T-helper 22 cell (primary cell): ENCODE data around the gene BRD7.

Experiments used
- DNase-seq: peaks from one replicate; pipeline ENCODE4 v3.0.0-alpha.2; 2020; ENCODE audit warnings: low read depth

The BRD7 gene

DNA sequence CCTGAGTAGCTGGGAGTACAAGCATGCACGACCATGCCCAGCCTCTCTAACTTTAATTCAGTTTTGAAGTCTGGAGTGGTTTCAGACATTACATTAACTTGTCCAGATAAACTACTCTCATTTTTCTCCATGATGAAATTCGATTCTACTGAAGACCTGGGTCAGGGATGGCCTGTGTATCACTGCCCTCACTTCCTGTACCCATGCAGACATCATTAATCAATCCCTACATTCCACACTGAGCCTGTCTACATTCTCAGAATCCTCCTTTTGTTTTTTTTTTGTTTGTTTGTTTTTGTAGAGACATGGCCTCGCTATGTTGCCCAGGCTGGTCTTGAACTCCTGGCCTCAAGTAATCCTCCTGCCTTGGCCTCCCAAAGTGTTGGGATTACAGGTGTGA, 79.9 kb downstream of the BRD7 start:
- no peak for DNase-seq

DNA sequence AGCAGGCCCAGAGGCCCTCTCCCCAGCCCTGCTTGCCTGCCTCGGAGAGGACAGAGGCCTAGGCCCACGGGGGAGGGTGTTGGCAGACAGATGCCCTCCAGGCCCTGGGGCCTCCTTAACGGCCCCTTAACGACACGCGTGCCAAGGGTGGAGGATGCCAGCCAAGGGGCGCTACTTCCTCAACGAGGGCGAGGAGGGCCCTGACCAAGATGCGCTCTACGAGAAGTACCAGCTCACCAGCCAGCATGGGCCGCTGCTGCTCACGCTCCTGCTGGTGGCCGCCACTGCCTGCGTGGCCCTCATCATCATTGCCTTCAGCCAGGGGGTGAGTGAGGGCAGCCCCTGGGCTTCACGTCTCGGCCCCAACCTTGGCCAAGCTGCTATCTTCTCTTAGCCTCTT, 80.8 kb downstream of the BRD7 start:
- DNase-seq = no peak

- no peak for DNase-seq
Measured at GRCh38 chr16:50286681-50287080, 82.1 kb downstream of the BRD7 start.

GRCh38 chr16:50285406-50286003, 83.3 kb downstream of the BRD7 start:
- no peak for DNase-seq

DNA sequence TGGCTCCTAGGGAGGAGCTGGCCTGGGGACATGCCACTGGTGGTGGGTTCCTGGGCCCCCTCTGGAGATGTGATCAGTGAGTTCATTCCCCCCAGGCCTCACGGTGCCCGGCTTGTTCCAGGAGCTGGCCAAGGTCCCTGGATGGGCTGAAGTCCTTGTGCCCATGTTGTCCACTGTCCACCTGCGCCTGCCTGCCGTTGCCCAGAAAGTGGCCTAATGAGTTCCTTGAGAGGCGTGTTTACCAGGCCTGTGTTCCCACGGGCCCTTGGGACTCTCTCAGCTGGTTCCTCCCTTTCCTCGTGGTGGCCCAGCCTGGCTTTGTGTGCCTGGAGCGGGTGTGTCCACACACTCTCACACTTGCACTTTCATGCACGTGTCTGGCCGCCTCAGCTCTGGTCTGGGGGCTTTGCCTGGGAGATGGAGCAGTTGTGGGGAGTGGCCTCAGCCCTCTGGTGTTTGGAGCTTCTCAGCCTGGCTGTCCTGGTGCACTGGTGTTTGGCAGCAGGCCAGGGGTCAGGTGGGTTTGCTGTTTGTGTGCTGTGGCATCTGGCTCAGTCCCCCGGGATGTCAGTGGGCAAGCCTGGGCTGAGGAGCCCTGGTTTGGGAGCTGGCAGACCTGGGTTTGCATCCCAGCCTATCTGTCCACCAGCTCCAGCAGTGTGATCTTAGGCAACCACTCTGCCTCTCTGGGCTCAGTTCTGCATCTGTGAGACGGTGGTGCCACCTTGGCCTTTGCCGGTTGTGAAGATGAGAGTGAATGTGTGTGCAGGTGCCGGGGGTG, 84.5 kb downstream of the BRD7 start:
- no peak for DNase-seq

DNA sequence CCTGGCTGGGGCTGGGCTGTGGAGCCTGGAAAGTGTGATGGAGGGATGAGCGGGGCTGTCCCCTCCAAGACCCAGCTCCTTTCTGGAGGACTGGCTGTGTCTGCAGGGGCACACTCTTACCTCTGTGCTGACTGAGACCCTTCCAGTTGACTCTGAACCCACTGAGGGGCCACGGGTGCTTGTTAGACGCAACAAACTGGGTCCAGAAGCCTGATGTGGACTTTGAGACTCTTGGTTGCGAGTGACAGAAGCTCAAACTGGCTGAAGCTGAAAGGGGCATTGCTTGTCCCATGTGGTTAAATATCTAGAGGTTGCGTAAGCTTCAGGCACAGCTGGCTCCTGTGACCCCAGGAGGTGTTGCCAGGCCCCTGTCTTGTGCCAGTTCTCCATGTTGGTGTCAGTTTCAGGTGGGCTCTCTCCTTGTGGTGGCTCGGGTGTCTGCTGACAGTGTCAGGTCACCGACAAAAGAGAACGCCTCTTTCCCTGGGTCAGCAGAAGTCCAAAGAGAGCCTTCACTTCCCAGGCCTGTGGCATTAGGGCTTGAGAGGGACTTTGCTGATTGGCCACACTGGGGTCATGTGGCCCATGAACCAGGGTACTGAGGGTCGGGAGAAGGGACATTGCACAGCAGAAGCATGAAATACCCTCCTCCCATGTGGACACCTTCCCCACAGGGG, 85.7 kb downstream of the BRD7 start:
- DNase-seq = no peak

DNA sequence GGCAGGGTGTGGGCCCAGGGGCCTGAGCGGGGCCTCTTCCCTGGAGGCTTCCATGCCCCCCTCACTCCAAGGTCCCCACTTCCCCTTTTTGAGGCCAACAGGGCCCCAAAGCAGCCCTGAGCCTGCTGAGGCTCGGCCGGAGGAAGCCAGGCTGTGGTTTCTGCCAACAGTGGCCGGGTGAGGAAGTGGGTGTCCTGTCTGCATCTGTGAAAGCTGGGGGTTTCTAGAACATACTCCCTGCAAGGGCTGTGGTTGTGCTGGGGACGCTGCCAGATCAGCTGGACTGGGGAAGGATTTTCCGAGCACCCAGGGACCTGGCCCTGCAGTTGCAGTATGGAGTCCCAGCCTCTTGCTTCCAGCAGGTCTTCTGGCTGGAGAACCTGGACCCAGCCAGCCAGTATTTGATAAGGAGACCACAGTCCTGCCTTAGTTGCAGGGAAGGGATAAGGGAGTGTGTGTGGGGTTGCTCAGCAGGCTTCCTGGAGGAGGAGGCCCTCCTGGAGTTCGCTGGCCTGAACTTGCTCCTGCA, 86.7 kb downstream of the BRD7 start:
- peak; percentile 59 for DNase-seq

- DNase-seq = no peak
Measured at GRCh38 chr16:50281391-50282009, 87.3 kb downstream of the BRD7 start.

DNA sequence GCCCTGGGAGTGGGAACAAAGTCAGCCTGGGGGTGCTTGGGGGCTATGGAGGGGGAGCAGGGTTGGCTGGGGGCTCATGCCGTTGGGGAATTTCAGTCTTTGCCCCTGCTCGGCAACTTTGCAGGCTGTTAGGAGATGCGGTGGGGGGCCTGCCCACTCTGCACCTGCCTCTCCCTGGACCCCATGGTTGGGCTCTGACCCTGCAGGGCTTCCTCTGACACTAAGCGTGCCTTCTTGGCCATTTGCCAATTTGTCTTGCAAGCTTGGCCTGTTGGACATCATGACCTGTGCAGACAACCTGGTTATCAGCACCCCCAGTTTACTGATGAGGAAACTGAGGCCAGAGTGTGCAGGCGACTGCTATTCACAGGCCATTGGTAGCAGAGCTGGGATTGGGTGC, 87.9 kb downstream of the BRD7 start:
- no peak for DNase-seq

GRCh38 chr16:50279504-50279865, 89.3 kb downstream of the BRD7 start:
- DNase-seq = no peak

GRCh38 chr16:50278251-50278650, 90.5 kb downstream of the BRD7 start:
- no peak for DNase-seq

- no peak for DNase-seq
Measured at GRCh38 chr16:50276801-50277555, 91.8 kb downstream of the BRD7 start.

GRCh38 chr16:50276326-50276640, 92.5 kb downstream of the BRD7 start:
- DNase-seq = no peak

DNA sequence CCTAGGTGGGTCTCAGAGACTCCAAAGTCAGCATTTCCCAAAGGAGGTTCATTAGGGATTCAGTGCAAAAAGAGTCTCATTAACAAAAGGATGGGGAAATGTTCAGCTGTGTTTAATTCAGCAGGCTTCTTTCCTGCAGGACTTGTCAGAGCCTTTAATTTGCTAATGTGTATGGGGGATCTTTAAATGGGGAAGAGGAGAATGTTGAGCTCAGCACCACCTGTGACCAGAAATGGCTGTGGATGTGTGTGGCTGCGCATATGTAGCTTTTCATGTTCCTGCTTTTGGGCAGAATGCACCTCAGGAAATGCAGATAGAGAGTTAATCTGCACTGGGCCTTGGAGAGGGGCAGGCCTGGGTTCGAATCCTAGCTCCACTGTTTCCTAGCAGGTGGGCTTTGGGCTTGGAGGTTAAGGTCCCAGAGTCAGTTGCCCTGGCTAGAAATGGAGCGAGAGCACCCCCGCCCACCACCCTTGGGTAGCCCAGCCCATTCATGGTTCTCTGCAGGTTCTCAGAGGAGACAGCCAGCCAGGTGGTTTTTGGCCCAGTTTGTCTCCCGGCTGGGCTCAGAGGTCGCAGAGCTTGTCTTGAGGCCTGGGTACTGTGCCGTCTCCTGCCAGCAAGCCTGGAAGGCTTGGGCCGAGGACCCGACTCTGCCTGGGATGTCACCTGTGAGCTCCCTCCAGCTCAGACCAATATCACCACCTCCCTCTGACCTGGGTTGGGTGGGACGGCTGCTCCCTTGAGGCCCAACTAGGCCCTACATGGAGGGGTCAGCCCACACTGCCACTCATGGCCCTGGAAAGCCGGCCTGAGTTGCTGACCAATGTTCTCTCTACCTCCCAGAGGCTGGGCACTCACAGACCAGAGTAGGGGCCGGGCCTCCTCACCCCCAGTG, 93.1 kb downstream of the BRD7 start:
- DNase-seq = no peak

DNA sequence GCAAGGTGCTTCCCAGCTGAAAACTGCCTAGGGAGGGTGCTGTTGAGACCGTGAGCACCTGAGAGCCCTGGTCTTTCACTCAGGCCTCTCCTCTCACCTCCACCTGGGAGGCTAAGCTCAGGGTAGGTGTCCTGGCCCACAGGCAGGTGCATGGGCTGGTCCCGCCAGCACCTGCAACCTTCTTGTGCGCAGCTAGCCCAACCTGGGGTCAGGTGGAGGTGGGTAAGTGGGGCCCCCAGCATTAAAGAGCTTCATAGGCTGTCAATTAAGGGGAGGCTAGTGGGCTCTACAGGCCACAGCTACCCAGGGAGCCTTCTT, 93.7 kb downstream of the BRD7 start:
- DNase-seq = no peak

DNA sequence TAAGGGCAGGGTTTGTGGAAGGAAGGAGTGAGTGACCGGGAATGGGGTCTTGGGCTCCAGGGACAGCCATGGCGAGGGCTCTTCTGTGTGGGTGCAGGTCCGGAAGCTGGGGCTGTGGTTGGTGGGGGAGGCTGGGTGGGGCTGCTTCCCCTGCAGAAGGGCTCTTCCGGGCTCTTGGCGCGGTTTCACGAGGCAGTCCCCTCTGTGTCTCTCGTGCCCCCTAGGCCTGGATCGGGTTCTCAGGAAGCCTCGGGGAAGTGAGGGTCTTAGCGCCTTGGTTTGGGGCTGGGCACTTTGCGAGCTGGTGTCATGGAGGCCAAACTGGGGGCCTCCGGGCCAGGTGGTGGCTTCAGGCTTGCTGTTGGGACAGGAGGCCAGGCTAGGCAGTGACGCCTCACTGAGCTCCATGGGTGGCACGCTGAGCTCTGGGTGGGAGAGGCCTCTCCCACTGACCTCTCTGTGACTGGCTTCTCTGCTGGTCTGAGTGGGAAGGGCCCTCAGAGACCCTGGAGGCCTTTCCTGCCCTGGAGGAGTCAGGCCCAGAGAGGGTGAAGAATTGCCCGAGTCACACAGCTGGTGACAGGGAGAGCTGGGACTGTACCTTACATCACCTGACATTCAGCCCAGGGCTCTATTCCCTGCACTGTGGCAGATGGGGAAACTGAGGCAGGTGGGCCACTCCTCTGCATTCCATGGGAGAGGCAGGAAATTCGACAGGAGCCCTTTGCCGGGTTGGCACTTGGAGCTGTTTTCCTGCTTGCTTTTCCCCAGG, 94.3 kb downstream of the BRD7 start:
- peak; percentile 43 for DNase-seq

DNA sequence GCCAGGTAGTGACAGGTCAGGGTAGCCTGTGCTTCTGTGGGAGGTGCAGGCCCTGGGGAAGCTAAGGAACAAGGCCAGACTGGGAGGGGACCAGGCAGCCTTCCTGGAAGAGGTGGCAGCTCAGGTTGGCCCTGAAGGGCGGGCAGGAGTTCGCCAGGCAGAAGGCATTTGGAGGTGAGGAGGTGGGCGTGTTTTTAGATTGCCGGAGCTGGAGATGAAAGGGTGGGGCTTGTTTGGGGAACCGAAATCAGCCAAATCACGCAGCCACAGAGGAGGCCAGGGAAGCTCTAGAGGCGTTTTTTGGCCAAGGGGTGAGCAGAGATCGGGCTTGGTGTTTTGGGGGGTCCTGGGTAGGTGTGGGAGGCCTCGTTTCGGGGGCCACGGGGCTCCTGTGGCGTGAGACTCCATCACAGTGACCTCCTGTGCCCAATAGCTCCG, 94.9 kb downstream of the BRD7 start:
- no peak for DNase-seq

DNA sequence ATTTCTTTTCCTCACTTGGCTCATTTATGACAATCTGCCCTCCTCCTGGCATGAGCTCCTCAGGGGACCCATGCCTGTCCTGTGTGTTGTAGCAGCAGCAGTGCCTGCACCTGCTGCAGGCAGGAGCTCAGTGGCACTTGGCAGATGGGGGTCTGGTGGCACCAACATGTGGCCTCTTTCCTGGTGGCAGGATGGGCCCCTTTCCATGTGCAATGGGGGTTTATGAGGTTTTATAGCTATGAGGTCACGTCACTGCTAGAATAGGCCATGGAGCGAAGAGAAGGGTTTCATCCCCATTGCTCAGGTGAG, 95.5 kb downstream of the BRD7 start:
- DNase-seq = no peak

DNA sequence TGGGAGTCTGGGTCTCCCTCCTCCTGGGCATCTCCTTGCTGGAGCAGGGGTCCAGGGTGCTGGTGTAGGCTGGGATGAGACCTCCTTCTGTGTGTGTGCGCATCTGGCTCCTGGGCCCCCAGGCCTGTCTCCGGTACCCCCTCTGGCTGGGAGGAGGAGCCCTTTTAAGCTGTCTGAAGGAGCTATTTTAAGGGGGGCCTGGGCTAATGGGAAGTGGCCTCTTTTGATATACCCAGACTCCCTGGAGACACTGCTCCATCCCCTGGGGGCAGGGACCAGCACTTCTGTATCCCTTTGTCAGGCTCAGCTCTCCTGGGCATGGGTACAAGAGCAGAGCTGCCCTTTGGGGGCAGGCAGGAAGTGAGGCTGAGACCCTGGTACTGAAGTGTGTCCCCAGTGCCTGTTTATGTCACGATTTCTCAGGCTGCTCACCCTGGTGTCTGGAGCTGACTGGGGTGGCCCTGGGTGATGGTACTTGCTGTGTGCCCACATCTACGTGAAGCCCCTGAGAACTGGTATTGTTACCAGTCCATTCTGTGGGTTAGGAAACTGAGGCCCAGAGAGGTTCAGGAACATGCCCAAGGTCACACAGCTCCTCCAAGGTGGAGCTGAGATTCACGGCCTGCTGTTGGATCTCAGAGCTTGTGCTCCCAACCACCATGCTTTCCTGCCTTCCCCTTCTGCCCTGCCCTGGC, 96.0 kb downstream of the BRD7 start:
- DNase-seq = no peak

GRCh38 chr16:50272111-50272571, 96.6 kb downstream of the BRD7 start:
- no peak for DNase-seq
